ENCODE data around the gene BCL2L2.

Gene BCL2L2

DNA sequence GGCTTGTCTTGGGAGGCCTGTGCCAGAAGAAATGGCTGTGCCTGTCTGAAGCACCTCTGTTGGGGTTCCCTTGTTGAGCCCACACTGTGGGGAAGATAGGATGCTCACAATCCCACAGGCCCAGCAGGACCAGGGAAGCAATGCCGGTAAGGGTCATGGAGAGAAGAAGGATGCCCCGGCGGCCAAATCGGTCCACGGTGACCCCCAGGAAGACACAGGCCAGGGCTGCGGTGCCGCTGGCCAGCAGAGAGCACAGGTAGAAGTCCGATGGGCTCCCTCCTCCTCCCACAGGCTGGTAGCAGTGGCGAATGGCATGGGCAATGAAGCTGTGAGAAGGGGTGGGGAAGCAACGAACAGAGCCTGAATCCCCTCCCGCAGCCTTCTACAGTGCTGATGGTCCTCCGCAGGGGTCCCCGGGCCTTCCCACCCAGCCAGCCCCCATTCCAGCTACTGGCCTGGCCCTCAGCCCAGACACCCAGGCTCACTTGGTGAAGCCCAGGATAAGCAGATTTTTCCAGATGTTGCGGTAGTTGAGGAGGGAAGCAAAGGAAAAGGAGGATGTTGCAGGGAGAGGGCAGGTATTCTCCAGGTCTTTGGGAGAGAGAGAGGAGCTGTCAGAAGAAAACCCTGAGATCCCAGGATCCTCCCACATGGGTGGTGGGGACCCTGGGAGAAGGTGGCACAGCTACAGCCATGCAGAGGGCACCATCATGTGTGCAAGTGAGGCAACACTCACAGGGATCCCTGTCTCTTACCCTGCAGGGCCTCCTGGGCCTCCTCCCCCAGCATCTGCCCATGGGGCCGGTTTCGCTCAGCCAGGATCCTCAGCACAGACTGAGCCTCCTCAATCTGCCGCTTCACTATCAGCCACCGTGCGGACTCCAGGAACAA lies 41.0 kb downstream of the BCL2L2 start:
- no peak overlapping the region for H3K4me3 ChIP-seq (ENCODE audit: low read depth, low read length)
- TF ChIP-seq POLR2A (IDR thresholded peaks at IDR 0.05; ENCODE audit: extremely low read depth, insufficient read length) (no peak), MYC (IDR thresholded peaks at IDR 0.05; ENCODE audit: low read depth, low read length) (no peak)
- TF ChIP-seq, protein P1, sequence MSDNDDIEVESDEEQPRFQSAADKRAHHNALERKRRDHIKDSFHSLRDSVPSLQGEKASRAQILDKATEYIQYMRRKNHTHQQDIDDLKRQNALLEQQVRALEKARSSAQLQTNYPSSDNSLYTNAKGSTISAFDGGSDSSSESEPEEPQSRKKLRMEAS (IDR thresholded peaks at IDR 0.05; ENCODE audit: low read depth, low read length) = no peak
- TF ChIP-seq, protein P2, sequence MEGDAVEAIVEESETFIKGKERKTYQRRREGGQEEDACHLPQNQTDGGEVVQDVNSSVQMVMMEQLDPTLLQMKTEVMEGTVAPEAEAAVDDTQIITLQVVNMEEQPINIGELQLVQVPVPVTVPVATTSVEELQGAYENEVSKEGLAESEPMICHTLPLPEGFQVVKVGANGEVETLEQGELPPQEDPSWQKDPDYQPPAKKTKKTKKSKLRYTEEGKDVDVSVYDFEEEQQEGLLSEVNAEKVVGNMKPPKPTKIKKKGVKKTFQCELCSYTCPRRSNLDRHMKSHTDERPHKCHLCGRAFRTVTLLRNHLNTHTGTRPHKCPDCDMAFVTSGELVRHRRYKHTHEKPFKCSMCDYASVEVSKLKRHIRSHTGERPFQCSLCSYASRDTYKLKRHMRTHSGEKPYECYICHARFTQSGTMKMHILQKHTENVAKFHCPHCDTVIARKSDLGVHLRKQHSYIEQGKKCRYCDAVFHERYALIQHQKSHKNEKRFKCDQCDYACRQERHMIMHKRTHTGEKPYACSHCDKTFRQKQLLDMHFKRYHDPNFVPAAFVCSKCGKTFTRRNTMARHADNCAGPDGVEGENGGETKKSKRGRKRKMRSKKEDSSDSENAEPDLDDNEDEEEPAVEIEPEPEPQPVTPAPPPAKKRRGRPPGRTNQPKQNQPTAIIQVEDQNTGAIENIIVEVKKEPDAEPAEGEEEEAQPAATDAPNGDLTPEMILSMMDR (IDR thresholded peaks at IDR 0.05; ENCODE audit: low read depth, low read length) = no peak
- no peak for DNase-seq (ENCODE audit: low read depth)

DNA sequence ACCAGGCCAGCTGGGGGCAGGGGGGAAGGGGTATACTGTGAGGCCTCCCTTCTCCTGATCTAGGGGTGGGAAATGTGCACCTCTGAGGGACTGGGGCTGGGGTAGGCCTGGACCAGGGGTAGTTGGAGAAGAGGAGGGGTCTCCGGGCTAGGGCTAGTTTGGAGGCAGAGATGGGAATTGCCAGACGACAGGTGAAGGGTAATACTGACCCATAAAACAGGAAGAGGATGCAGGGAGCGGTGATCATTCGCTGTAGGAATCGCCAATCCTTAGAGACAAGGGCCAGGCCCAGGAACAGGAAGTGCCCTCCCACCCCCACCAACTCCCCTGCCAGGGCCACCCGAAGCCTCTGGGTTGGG lies 41.6 kb downstream of the BCL2L2 start:
- H3K4me3 ChIP-seq (ENCODE audit: low read depth, low read length) = no peak overlapping the region
- no peak for DNase-seq (ENCODE audit: low read depth)
- TF ChIP-seq, protein P1 (IDR thresholded peaks at IDR 0.05; ENCODE audit: low read depth, low read length) = no peak
- TF ChIP-seq POLR2A (IDR thresholded peaks at IDR 0.05; ENCODE audit: extremely low read depth, insufficient read length) = no peak
- TF ChIP-seq, protein P2 (IDR thresholded peaks at IDR 0.05; ENCODE audit: low read depth, low read length) = no peak
- TF ChIP-seq MYC (IDR thresholded peaks at IDR 0.05; ENCODE audit: low read depth, low read length) = no peak

DNA sequence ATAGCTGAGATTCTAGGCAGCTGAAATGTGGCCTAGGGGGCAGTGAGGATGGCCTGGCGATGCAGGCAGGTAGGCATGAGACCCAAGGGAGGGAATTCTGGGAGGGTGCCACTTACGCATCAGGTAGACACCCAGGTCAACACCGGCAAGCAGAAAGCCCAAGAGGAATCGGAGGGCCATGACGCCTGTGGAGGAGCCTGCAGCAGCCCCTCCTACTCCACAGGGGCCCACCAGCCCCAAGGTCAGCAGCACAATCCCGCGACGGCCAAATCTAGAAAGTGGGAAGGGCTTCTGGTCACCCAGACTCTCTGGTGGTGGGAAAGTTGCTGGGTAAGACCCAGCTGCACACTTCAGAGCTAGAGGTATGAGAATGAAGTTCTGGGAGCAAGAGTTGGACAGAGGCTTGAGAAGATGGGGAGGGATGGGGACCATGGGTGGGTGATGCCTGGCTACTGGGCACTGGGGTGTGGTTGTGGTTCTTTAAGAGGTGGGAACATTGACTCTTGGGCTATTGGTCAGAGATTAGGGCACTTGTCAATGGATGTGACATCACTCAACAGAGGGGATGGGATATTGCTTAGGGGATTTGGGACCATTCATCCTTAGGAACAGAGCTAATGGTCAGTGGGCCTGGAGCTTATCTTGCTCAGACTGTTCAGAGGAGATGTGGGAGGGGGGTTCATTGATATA lies 42.7 kb downstream of the BCL2L2 start:
- no peak overlapping the region for H3K4me3 ChIP-seq (ENCODE audit: low read depth, low read length)
- TF ChIP-seq, protein P1 (IDR thresholded peaks at IDR 0.05; ENCODE audit: low read depth, low read length) = no peak
- TF ChIP-seq POLR2A (IDR thresholded peaks at IDR 0.05; ENCODE audit: extremely low read depth, insufficient read length) (no peak), MYC (IDR thresholded peaks at IDR 0.05; ENCODE audit: low read depth, low read length) (no peak)
- TF ChIP-seq, protein P2 (IDR thresholded peaks at IDR 0.05; ENCODE audit: low read depth, low read length) = no peak
- DNase-seq (ENCODE audit: low read depth) = no peak

DNA sequence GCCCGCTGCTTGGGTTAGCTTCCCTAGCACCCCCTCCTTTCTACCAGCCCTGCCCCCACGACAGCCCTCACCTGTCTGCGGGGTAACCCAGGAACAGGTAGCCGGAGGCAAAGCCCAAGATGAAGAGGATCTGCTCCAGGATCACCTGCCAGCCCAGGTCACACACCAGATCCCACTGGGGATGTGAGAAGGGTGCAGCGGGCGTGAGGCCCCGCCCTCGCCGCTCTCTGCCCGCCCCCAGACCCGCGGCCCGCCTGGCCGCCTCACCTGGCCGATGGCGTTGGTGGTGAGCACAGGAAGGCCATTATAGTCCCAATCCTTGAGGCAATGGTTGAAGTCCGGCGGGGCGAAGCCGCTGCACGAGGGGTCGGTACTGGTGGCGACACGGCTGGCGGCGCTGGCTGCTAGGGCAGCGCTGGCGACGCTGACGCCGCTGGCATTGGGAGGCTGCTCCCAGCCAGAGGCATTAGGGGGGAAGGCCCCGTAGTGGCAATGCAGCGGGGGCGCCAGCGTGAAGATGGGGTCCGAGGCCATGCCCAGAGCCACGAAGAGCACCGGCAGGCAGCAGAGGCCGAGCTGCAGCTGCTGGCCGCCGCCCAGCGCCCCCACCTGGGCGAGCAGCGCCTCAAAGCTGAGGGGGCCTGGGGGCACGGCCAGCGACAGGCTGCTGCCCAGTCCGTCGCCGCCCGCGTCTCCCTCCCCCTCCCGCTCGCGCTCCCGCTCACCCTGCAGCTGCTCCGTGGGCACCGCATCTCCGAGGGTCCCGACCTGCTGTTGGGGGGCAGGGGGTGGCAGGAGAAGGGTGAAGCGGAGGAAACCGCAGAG lies 45.3 kb downstream of the BCL2L2 start:
- H3K4me3 ChIP-seq (ENCODE audit: low read depth, low read length) = no peak overlapping the region
- TF ChIP-seq MYC (IDR thresholded peaks at IDR 0.05; ENCODE audit: low read depth, low read length) (no peak), POLR2A (IDR thresholded peaks at IDR 0.05; ENCODE audit: extremely low read depth, insufficient read length) (no peak)
- TF ChIP-seq, protein P2 (IDR thresholded peaks at IDR 0.05; ENCODE audit: low read depth, low read length) = no peak
- TF ChIP-seq, protein P1 (IDR thresholded peaks at IDR 0.05; ENCODE audit: low read depth, low read length) = no peak

More for the DNA sequence above, 45.3 kb downstream of the BCL2L2 start:
- no peak for DNase-seq (ENCODE audit: low read depth)

All from NB4 (cell line).